Progenitor cell of endocrine pancreas (in vitro differentiated cells): ENCODE measurements around the gene CCDC88C. TPM values are rescaled to one million over a fixed set of nuclear protein-coding genes. Genes with fewer than 3 reads are reported as not detected.
A peak's percentile ranks its signal among the peaks of the same experiment; 100 is the strongest.

ENCODE experiments used
- DNase-seq: peaks from one replicate; pipeline ENCODE4 v3.0.0; 2021; ENCODE audit warnings: low spot score; ENCODE audit not compliant: unreplicated experiment
- H3K27ac Mint-ChIP-seq: 2 replicates; pipeline ENCODE4 v1.8.0; 2021; ENCODE audit warnings: mild to moderate bottlenecking, moderate library complexity, mixed read lengths
- H3K27me3 Mint-ChIP-seq: 2 replicates; pipeline ENCODE4 v1.8.0; 2021; ENCODE audit warnings: mixed read lengths
- H3K36me3 Mint-ChIP-seq: 2 replicates; pipeline ENCODE4 v1.8.0; 2022; ENCODE audit warnings: mixed read lengths; ENCODE audit not compliant: insufficient read depth
- H3K4me1 Mint-ChIP-seq: 2 replicates; pipeline ENCODE4 v1.8.0; 2021; ENCODE audit warnings: low read depth, mixed read lengths
- H3K4me3 Mint-ChIP-seq: 2 replicates; pipeline ENCODE4 v1.8.0; 2021; ENCODE audit warnings: low read depth, mild to moderate bottlenecking, moderate library complexity, mixed read lengths
- H3K9me3 Mint-ChIP-seq: 2 replicates; pipeline ENCODE4 v1.8.0; 2021; ENCODE audit warnings: low read depth, mixed read lengths
- total RNA-seq: library from RNA; stranded (reverse); gene quantifications from 2 replicates; pipeline ENCODE4 v1.2.1, GENCODE V29; 2021
- TF ChIP-seq, protein P1 (sequence below): fragments of 200-600 bp; sonication (generic); IDR thresholded peaks from one replicate; pipeline ENCODE4 v1.5.0; 2021; ENCODE audit warnings: antibody characterized with exemption, mild to moderate bottlenecking; ENCODE audit not compliant: unreplicated experiment

CCDC88C gene
- total RNA-seq, 1 donor from 2014 or later: 78.1 TPM

DNA sequence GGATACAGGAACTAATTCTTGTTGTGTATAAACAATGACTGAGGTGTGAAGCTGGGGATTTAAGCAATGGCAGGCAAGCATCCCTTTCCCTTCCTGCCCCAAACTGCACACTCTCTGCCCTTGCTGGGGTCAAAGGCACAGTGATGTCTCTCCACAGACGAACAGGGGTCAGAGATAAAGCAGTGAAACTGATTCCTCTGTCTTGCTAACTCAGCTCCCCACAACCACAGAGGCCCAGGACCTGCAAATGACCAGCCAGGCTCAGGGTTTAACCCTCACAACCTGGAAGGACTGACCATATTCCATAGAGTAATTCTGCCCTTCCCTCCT is 67.2 kb downstream of the CCDC88C start:
- H3K4me3 Mint-ChIP-seq: no peak overlapping the region
- H3K4me1 Mint-ChIP-seq: peaks cover 64% of the 10 kb centered on the region

DNA sequence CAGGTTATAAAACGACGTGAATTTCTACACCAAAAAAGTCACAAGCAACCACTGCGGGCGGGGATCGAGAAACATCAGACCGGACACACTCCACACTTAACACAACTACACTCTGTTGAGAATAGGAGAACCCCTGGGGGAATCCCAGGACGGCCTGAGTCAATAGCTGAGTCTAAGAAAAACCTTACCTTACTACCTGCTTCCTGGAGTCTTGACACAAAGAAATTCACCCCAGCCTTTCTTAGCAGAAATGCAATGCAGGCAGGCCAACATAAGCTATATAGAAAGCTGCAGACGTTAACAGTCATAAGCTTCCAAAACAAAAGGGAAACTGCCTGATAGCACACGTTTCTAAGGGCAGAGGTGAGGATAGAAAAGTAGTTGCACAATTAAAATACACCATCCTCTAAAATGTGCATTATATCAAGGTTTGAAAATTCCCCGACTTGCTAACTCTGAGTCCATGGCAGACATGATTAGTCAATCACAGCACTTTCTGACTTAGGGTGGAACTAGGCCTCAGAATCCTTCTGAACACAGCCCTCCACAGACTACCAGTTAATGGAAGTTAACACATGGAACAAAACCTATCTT is 68.0 kb downstream of the CCDC88C start:
- Mint-ChIP-seq H3K9me3 (no peaks in the 10 kb centered on the region), H3K4me1 (peaks cover 55% of the 10 kb centered on the region), H3K4me3 (no peak overlapping the region), H3K27ac (peak overlapping the region; percentile 79), H3K27me3 (no peaks in the 10 kb centered on the region), H3K36me3 (peaks cover 7% of the 10 kb centered on the region)
- TF ChIP-seq, protein P1, sequence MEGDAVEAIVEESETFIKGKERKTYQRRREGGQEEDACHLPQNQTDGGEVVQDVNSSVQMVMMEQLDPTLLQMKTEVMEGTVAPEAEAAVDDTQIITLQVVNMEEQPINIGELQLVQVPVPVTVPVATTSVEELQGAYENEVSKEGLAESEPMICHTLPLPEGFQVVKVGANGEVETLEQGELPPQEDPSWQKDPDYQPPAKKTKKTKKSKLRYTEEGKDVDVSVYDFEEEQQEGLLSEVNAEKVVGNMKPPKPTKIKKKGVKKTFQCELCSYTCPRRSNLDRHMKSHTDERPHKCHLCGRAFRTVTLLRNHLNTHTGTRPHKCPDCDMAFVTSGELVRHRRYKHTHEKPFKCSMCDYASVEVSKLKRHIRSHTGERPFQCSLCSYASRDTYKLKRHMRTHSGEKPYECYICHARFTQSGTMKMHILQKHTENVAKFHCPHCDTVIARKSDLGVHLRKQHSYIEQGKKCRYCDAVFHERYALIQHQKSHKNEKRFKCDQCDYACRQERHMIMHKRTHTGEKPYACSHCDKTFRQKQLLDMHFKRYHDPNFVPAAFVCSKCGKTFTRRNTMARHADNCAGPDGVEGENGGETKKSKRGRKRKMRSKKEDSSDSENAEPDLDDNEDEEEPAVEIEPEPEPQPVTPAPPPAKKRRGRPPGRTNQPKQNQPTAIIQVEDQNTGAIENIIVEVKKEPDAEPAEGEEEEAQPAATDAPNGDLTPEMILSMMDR: no peak
- DNase-seq: no peak

More for the DNA sequence above, 67.2 kb downstream of the CCDC88C start:
- DNase-seq: no peak
- Mint-ChIP-seq H3K36me3 (peaks cover 9% of the 10 kb centered on the region), H3K27ac (peak overlapping the region; percentile 75), H3K27me3 (no peaks in the 10 kb centered on the region), H3K9me3 (no peaks in the 10 kb centered on the region)
- TF ChIP-seq, protein P1: no peak

DNA sequence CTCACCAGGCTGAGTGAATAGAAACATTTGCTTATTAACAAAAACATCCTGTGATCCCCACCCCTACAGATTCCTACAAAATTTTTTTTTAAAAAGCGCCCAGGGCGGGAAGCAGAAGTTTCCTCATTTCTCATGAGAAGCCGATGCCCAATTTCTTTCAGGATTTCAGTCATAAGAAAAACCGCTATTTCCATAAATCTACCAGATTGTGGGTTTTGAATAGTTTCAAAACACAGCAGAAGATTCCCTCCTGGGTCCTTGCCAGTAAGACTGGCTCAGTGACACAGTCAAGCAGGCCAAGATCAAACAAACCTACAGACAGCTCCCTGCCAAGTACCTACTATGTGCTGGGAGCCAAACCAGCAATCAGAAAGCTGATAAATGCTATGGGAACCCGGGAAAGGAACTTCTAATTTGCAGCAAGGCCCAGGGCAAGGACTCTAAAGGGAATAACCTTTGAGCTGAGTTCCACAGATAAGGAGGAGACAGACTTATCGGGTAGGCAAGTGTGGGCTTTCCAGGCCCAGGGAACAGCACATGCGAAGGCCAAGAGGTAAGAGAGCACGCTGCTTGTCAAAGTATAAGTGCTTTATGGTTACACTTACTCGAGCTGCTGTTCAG is 68.7 kb downstream of the CCDC88C start:
- TF ChIP-seq, protein P1: no peak
- Mint-ChIP-seq H3K9me3 (no peaks in the 10 kb centered on the region), H3K4me3 (no peak overlapping the region), H3K27ac (peak overlapping the region; percentile 79), H3K36me3 (peaks cover 7% of the 10 kb centered on the region), H3K4me1 (peaks cover 49% of the 10 kb centered on the region), H3K27me3 (no peaks in the 10 kb centered on the region)
- no peak for DNase-seq

DNA sequence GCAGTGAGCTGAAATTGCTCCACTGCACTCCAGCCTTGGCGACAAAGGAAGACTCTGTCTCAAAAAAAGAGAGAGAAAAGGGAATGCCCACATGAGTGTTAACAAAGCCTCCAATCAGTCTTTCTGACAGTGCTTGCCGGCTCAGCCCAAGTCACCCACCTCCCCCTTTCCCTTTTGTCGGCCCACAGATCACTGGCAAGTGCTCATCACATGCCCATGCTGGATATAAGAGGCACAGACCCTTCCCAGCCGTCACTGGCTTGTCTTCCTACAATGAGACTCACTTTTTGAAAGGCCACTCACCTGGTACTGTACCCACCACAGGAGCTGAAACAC is 70.8 kb downstream of the CCDC88C start:
- TF ChIP-seq, protein P1: no peak
- peak overlapping the region; percentile 47 for H3K27ac Mint-ChIP-seq

DNA sequence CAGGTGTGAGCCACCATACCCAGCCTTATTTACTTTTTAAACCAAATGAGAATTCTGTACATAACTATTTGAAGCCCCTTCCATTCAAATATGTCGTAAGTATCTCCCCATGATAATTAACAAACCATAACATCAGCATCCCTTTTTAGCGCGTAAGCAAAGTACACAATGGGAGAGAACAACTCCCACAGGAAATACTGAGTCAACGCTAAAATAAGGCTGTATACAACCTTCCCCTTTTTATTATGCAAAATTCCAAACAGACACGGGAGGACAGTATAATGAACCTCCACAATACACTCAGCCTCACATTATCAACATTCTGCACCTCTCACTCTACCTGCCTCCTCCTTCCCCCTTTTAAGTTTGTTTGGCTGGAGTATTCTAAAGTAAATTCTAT is 73.5 kb downstream of the CCDC88C start:
- Mint-ChIP-seq H3K4me3 (no peak overlapping the region), H3K27me3 (no peaks in the 10 kb centered on the region), H3K9me3 (no peaks in the 10 kb centered on the region), H3K4me1 (peaks cover 9% of the 10 kb centered on the region), H3K36me3 (peaks cover 11% of the 10 kb centered on the region), H3K27ac (no peak overlapping the region)
- TF ChIP-seq, protein P1: no peak
- DNase-seq: no peak

More for the DNA sequence above, 70.8 kb downstream of the CCDC88C start:
- H3K36me3 Mint-ChIP-seq: peaks cover 10% of the 10 kb centered on the region
- peaks cover 28% of the 10 kb centered on the region for H3K4me1 Mint-ChIP-seq
- H3K9me3 Mint-ChIP-seq: no peaks in the 10 kb centered on the region
- no peak overlapping the region for H3K4me3 Mint-ChIP-seq
- DNase-seq: no peak
- no peaks in the 10 kb centered on the region for H3K27me3 Mint-ChIP-seq
